ENCODE measurements around the gene C9orf50.

C9orf50 gene

GRCh38 chr9:129629251-129629820 lies 8.4 kb upstream of the C9orf50 start:
- no peak for DNase-seq

- DNase-seq, result no peak
Measured at GRCh38 chr9:129628709-129629108, 7.8 kb upstream of the C9orf50 start.

DNA sequence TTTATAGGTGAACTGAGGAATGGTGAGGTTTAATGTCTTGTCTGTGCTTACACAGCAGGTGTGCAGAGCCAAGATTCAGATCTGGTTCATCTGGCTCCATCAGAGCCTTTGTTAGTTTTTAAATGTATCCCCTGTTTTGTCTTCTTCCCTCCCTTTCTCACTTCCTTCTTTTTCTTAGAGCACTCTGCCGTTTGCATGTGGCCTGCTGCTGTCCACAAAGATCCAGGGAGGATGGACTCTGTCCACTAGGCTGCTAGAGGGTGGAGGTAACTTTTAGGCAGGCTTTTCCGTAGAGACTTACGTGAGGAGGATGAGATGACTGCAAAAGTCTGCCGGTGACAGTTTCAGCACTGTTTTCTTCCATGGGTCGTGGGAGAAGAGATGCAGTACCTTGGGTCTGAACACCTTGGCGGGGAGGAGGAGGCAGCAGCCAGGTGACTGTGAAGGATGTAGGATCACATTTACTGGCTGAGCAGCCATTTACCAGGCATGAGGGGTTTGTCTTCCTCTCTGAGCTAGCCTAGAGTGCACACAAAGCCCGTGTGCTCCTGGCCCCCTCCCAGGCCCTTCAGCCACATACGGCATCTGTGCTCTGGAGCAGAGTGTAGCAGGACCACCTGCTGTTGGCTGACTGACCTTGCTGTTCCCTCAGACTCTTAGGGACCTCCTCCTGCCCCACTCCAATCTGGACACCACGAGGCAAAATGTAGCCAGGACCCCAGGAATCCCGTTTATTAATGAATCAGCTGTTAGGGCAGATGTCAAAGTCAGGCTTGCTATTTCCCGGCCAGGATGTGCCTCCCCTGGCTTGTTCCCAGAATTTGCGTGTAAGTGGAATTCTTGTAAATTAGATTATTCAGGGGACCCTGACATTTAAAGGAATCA lies 6.9 kb upstream of the C9orf50 start:
- no peak for DNase-seq

- DNase-seq, result no peak
Measured at GRCh38 chr9:129626625-129627284, 5.9 kb upstream of the C9orf50 start.

GRCh38 chr9:129626079-129626624 lies 5.3 kb upstream of the C9orf50 start, which contains the start of gene NTMT1:
NTMT1 (plus strand) TSS chr9:129626163; CDS start chr9:129632704, 6,541 bp downstream.
- peak; percentile 87 for DNase-seq

DNA sequence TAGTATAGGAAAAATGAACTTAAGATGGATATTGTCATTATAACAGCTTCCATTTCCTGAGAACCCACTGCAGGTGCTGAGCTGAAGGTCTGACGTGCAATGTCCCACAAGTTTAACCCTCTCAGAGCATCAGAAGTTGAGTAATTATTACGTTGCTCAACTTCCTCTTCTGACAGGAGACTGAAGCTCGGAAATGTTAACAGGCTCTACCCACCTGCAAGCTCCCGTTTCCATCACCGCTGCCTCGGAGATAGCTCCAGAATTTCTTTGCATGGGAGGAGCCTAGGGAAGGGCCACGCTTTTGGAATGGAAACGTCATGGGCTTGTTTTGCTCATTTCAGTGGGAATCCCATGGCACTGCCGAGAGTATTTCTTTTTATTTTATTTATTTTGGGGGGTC lies 4.0 kb upstream of the C9orf50 start:
- DNase-seq, result peak; percentile 32

DNA sequence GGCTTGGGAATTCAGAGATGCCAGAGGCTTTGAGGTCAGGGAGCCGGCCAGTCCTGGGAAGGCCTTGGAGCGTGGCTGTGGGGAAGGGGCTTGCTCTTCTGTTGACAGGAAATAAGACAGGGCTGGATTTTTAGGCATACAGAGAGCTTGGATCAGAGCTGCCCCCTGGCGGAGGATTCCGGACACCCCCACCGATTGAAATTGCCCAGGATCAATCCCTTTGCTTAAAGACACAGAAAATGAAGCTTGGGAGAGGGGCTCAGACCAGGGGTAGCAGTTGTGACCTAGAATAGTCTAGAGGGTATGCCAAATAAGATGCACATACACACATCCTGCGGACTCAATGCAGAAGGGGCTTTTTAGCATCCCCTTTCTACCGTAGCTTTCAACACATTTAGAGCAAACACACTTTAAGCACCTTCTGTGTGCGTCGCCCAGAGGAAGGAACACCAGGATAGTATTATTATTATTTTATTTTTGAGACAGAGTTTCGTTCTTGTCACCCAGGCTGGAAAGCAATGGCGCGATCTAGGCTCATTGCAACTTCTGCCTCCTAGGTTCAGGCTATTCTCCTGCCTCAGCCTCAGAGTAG lies 3.4 kb upstream of the C9orf50 start:
- peak; percentile 52 for DNase-seq

GRCh38 chr9:129623331-129623730 lies 2.4 kb upstream of the C9orf50 start:
- no peak for DNase-seq

DNA sequence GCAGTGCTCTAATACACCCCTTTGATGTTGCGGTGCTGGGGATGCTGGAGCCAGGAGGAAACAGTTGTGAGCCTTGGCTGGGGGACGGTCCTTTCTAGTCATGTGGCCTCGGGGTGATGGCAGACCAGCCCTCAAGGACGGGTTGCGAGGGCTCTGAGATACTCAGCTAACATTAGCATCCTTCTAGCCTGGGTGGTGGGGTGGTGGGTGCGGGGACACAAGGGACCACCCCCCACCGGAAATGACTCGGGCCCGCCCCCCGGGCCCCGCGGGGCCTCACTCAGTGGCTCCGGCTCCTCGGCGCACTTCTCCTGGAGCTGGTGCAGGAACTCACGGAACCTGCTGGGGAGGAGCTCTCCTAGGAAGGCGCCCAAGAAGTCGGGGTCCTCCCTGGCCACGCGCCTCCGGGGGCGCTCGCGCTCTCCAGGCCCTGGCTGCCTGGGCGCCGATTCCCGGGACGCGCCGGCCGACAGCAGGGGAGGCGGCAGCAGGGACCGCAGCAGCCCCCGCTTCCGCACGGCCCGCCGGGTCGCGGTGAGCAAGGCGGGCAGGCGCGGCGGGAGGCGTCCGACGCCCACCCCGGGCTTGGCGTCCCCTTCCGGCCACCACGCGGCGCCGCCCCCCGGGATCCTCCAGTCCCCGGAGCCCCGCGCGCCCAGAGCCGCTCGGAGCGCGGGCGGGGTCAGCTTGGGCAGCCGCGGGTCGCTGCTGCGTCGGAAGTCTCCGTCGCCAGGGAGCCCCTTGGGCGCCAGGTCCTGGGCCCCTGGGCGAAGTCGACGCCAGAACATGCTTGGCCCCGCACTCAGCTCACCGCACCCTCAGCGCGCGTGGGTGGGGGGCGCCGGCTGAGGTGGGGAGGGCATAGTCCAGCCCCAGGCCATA lies 873 bp downstream of the C9orf50 start:
- DNase-seq, result no peak

DNA sequence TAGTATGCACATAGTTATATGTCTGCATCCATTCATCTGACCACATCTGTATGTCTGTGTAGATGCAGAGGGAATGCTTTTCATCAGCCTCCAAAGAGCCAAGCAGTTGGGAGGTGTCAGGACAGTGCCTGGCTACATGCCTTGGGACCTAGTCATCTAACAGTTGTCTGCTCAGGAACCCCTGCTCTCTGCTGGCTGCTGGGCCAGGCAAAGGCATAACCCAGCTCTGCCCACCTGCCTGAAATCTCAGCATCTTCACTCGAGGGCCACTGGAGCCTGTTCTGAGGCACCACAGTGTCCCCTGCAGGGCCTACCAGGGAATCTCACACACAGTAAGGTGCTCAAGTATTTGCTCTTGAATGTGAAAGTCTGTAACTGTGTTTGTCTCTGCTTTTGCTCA lies 3.7 kb downstream of the C9orf50 start:
- DNase-seq, result no peak

GRCh38 chr9:129615407-129616285 lies 5.3 kb downstream of the C9orf50 start:
- no peak for DNase-seq

GRCh38 chr9:129614932-129615331 lies 6.0 kb downstream of the C9orf50 start:
- no peak for DNase-seq

DNA sequence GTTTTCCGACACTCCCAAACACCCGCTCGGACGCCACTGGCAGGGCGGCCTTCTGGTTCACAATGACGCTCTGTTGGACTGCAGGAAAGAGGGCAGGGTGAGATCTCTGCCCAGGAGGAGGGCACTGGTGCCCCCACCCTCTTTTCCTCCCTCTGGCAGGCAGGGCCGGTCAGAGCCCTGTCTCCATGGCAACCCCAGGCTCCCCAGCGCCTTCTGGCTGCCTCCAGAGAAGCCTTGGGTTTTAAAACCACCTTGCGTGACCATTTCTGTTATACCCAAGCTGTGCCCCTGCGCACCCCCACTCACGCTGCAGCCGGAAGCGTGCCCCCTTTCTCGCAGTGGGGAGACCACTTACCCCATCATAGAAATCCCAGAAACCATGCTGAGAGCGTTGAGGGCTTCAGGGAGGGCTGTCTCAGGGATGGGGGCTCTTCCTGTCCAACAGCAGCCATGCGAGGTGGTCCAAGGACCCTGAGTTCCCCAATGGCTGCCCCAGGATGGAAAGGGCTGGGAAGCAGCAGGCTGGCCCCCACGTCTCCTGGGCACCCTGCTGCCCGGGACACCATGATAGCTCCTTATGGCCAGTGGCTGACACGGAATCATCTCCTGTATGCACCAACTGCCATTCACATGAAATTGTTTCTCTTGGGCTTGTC lies 7.3 kb downstream of the C9orf50 start:
- DNase-seq, result no peak

DNA sequence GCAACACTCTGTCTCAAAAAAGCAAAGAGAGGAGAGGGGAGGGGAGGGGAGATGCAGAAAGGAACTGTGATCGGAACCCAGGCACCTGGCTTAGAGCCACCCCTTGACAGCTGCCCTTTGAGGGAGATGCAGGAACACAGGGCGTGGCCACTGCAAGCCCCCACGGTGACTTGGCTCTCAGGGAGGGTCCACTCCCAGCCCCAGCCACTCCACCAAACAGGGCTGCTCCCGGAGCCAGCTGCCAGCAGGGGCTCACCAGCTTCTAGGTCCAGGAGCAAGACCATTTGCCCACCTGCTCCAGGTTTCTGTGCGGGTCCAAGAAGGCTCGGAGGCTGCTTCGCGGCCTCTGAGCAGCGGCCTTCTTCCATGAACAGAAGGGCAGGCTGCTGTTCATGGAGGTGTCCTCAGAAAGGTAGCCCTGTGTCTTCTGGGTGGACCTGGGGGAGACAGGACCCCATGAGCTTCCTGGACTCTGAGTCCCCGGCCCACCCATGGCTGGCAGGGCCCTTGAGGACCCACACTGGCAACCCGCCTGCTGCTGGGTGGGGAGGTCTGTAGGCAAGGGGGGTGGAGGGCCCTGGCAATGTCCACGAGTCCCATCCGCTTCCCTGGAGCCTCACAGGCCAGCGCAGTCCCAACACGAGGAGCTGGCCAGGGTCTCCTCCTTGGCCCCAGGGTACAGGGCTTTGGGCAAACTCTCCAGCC lies 7.9 kb downstream of the C9orf50 start:
- no peak for DNase-seq

GRCh38 chr9:129612123-129612522 lies 8.8 kb downstream of the C9orf50 start:
- no peak for DNase-seq

DNA sequence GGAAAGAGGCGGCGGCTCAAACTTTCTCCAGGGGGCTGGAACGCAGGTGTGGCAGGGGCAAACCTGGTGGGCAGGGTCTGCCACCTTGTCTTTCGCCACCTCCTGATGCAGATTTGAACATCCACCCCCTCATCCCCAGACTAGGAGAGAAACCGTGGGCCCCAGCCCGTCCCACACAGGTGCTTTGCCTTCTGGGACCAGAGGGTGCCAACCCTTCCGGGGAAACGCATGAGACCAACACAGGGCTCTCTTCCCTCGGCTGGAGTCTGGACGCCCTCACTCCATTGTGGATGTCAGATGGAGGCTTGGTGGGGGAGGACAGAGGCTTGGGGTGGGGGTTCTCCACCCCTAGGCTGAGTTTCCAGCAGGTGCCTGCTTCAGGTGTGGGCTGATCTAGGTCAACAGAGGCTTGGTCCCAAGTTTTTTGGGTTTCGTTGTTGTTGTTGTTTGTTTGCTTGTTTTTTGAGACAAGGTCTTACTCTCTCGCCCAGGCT lies 9.5 kb downstream of the C9orf50 start:
- DNase-seq, result no peak

DNA sequence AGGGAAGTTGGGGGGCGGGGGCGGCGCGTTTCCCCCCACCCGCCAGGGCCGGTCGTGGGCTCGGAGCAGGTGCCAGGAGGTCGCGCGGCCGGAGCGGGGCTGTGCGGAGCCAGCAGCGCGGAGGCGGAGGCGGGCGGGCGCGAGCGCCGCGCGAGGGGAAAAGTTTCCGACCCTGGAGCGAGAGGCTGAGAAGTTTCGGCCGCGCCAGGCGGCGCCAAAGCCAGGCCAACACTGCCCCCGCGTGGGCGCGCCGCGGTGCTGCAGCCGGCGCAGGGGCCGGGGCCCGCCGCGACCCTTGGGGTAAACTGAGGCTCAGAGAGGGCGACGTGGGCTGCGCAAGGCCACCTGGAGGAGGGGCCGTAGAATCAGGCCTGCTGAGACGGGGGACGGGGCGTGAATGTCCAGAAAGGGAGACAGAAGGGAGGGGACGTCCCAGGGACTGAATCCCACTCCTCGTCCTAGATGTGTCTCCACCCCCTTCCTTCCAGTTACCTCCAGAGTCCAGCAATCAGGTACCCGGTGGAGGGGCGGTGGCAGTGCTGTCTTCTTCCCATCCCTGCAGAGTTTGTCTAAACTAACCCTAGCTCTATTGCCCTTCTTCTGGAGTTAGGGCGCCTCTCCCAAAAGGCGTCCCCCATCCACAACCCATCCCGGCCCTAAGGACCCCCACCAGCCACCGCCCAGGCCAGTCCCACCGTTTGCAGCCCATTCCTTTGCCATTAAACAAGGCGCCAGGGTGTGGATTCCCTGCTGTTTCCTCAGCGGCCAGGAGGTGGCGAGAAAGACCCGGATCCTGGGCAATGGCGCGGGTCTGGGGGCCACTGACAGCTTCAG lies 10.2 kb downstream of the C9orf50 start:
- peak; percentile 45 for DNase-seq

GRCh38 chr9:129610213-129610472 lies 10.8 kb downstream of the C9orf50 start:
- no peak for DNase-seq
